ENCODE data around the gene PAX5.

Gene PAX5

GRCh38 chr9:36963346-36963745, 70.7 kb downstream of the PAX5 start:
- no peak overlapping the region for H3K4me3 ChIP-seq (ENCODE audit: low read length)
- TF ChIP-seq CTCF (IDR thresholded peaks at IDR 0.05; ENCODE audit: low read depth, low read length, poor library complexity, severe bottlenecking) (no peak), EZH2phosphoT487 (IDR thresholded peaks at IDR 0.05; ENCODE audit: borderline replicate concordance, low read length) (no peak)
- no peak overlapping the region for H3K27ac ChIP-seq (ENCODE audit: low read depth, low read length)
- no peaks in the 10 kb centered on the region for H3K9me2 ChIP-seq (replicated peaks; ENCODE audit: control insufficient read depth, low read length)
- peaks cover 15% of the 10 kb centered on the region for H4K20me1 ChIP-seq (ENCODE audit: control insufficient read depth, insufficient read depth, low read depth, low read length)
- H3K79me2 ChIP-seq (ENCODE audit: control insufficient read depth, low read length) = peaks cover 81% of the 10 kb centered on the region
- H3K27me3 ChIP-seq (ENCODE audit: control insufficient read depth, low read length) = no peaks in the 10 kb centered on the region
- H3K4me1 ChIP-seq (ENCODE audit: control insufficient read depth, low read length) = no peaks in the 10 kb centered on the region
- no peak overlapping the region for H3K4me2 ChIP-seq (ENCODE audit: low read length)
- H3F3A ChIP-seq (ENCODE audit: control insufficient read depth, insufficient read depth) = no peaks in the 10 kb centered on the region
- peaks cover 99% of the 10 kb centered on the region for H3K36me3 ChIP-seq (ENCODE audit: control insufficient read depth, low read length)
- no peaks in the 10 kb centered on the region for H3K9me3 ChIP-seq (ENCODE audit: control insufficient read depth, insufficient read depth, low read length)

GRCh38 chr9:36962691-36963090, 71.4 kb downstream of the PAX5 start:
- Histone ChIP-seq H3K27me3 (ENCODE audit: control insufficient read depth, low read length) (no peaks in the 10 kb centered on the region), H3K4me2 (ENCODE audit: low read length) (no peak overlapping the region), H3K9me3 (ENCODE audit: control insufficient read depth, insufficient read depth, low read length) (no peaks in the 10 kb centered on the region), H3K36me3 (ENCODE audit: control insufficient read depth, low read length) (peaks cover 99% of the 10 kb centered on the region), H3K4me3 (ENCODE audit: low read length) (no peak overlapping the region), H3F3A (ENCODE audit: control insufficient read depth, insufficient read depth) (no peaks in the 10 kb centered on the region), H3K27ac (ENCODE audit: low read depth, low read length) (no peak overlapping the region), H3K4me1 (ENCODE audit: control insufficient read depth, low read length) (no peaks in the 10 kb centered on the region), H3K79me2 (ENCODE audit: control insufficient read depth, low read length) (peaks cover 81% of the 10 kb centered on the region), H3K9me2 (replicated peaks; ENCODE audit: control insufficient read depth, low read length) (no peaks in the 10 kb centered on the region), H4K20me1 (ENCODE audit: control insufficient read depth, insufficient read depth, low read depth, low read length) (peaks cover 15% of the 10 kb centered on the region)
- TF ChIP-seq EZH2phosphoT487 (IDR thresholded peaks at IDR 0.05; ENCODE audit: borderline replicate concordance, low read length) (no peak), CTCF (IDR thresholded peaks at IDR 0.05; ENCODE audit: low read depth, low read length, poor library complexity, severe bottlenecking) (no peak)

GRCh38 chr9:36961561-36962325, 72.3 kb downstream of the PAX5 start:
- Histone ChIP-seq H3K27ac (ENCODE audit: low read depth, low read length) (no peak overlapping the region), H3K27me3 (ENCODE audit: control insufficient read depth, low read length) (no peaks in the 10 kb centered on the region), H3K9me3 (ENCODE audit: control insufficient read depth, insufficient read depth, low read length) (no peaks in the 10 kb centered on the region), H3K4me1 (ENCODE audit: control insufficient read depth, low read length) (no peaks in the 10 kb centered on the region), H3F3A (ENCODE audit: control insufficient read depth, insufficient read depth) (no peaks in the 10 kb centered on the region), H3K79me2 (ENCODE audit: control insufficient read depth, low read length) (peaks cover 79% of the 10 kb centered on the region), H3K36me3 (ENCODE audit: control insufficient read depth, low read length) (peaks cover 99% of the 10 kb centered on the region), H4K20me1 (ENCODE audit: control insufficient read depth, insufficient read depth, low read depth, low read length) (peaks cover 12% of the 10 kb centered on the region), H3K4me2 (ENCODE audit: low read length) (no peak overlapping the region), H3K4me3 (ENCODE audit: low read length) (no peak overlapping the region), H3K9me2 (replicated peaks; ENCODE audit: control insufficient read depth, low read length) (no peaks in the 10 kb centered on the region)
- no peak for TF ChIP-seq EZH2phosphoT487 (IDR thresholded peaks at IDR 0.05; ENCODE audit: borderline replicate concordance, low read length)
- TF ChIP-seq CTCF (IDR thresholded peaks at IDR 0.05; ENCODE audit: low read depth, low read length, poor library complexity, severe bottlenecking) = no peak

All from DOHH2 (cell line).